Germinal center (tissue), 1 donor: Measurements from ENCODE around the gene ZNF512.

ENCODE experiments used
- DNase-seq: peaks from one replicate; pipeline ENCODE4 v3.0.0; 2012; ENCODE audit warnings: mixed read lengths, low spot score

Gene ZNF512

GRCh38 chr2:27634291-27634690 lies 51.4 kb downstream of the ZNF512 start:
- no peak for DNase-seq

- no peak for DNase-seq
Observed at GRCh38 chr2:27636766-27637165, 53.9 kb downstream of the ZNF512 start.

GRCh38 chr2:27638037-27638637 lies 55.3 kb downstream of the ZNF512 start:
- DNase-seq, result no peak

- no peak for DNase-seq
Observed at GRCh38 chr2:27638709-27639108, 55.9 kb downstream of the ZNF512 start.

GRCh38 chr2:27640722-27641245 lies 57.9 kb downstream of the ZNF512 start:
- no peak for DNase-seq

GRCh38 chr2:27645197-27645596 lies 62.4 kb downstream of the ZNF512 start:
- no peak for DNase-seq

- no peak for DNase-seq
Observed at GRCh38 chr2:27647289-27647688, 64.4 kb downstream of the ZNF512 start.

GRCh38 chr2:27647737-27648136 lies 64.9 kb downstream of the ZNF512 start:
- DNase-seq, result no peak

GRCh38 chr2:27651056-27651455 lies 68.2 kb downstream of the ZNF512 start:
- DNase-seq, result no peak

GRCh38 chr2:27652341-27652740 lies 69.5 kb downstream of the ZNF512 start:
- DNase-seq, result no peak

GRCh38 chr2:27652790-27653189 lies 69.9 kb downstream of the ZNF512 start:
- no peak for DNase-seq

GRCh38 chr2:27653397-27653796 lies 70.6 kb downstream of the ZNF512 start:
- no peak for DNase-seq

- DNase-seq, result no peak
Observed at GRCh38 chr2:27655155-27655951, 72.5 kb downstream of the ZNF512 start.

- no peak for DNase-seq
Observed at GRCh38 chr2:27661371-27661770, 78.5 kb downstream of the ZNF512 start.

- DNase-seq, result peak; percentile 72
Observed at GRCh38 chr2:27663285-27664153, 80.7 kb downstream of the ZNF512 start, which contains the start of the genes SLC4A1AP and SUPT7L. Gene SLC4A1AP, plus strand, starts transcription at chr2:27663889. Its CDS starts 26 bp downstream, at chr2:27663915. Gene SUPT7L, minus strand, starts transcription at chr2:27663614. Its CDS starts 1,422 bp downstream, at chr2:27662192.

GRCh38 chr2:27664154-27664574 lies 81.3 kb downstream of the ZNF512 start:
- DNase-seq, result peak; percentile 63

- no peak for DNase-seq
Observed at GRCh38 chr2:27664622-27665363, 82.0 kb downstream of the ZNF512 start.

- DNase-seq, result no peak
Observed at GRCh38 chr2:27667446-27667845, 84.6 kb downstream of the ZNF512 start.

GRCh38 chr2:27671235-27671634 lies 88.4 kb downstream of the ZNF512 start:
- no peak for DNase-seq
